Choroid plexus epithelial cell (primary cell): Measurements from ENCODE around the gene CYP3A7.
"Not testable (repeated sequence)": the region's sequence is repeated elsewhere in the genome, so short reads cannot be mapped to it uniquely, and the experiment has no call there.

Experiments
- DNase-seq: peaks from one replicate; pipeline ENCODE4 v3.0.0-alpha.2; 2010; ENCODE audit warnings: low read depth
- H3K4me3 ChIP-seq: 2 replicates; pipeline ENCODE4 v1.5.1; 2011; ENCODE audit warnings: low read depth, mild to moderate bottlenecking, control low read depth, low read length, moderate library complexity
- TF ChIP-seq, protein P1 (sequence below): conservative IDR thresholded peaks from 2 replicates; pipeline ENCODE4 v1.5.1; 2011; ENCODE audit warnings: low read depth, mild to moderate bottlenecking, control low read depth, inconsistent platforms, low read length, moderate library complexity

CYP3A7 gene

DNA sequence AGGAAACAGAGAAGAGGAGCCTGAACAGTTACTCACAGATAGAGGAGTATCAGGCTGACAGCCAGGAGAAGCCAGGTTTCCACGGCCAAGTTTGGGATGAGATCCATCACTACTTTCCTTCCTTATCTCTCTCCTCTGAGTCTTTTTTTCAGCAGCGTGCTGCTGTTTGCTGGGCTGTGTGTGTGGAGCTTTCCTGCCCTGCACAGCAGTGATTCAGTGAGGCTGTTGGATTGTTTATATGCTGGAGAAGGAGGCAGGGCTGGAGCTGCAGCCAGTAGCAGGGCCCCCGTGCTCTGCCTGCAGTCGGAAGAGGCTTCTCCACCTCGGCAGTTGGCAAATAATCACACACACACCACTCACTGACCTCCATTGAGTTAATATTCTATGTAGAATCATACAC, at the start of gene CYP3A7:
CYP3A7 (minus strand) TSS at position 210 of the 400 bp plus-strand sequence; CDS start at position 107, 103 bp downstream.
- DNase-seq: no peak
- TF ChIP-seq, protein P1, sequence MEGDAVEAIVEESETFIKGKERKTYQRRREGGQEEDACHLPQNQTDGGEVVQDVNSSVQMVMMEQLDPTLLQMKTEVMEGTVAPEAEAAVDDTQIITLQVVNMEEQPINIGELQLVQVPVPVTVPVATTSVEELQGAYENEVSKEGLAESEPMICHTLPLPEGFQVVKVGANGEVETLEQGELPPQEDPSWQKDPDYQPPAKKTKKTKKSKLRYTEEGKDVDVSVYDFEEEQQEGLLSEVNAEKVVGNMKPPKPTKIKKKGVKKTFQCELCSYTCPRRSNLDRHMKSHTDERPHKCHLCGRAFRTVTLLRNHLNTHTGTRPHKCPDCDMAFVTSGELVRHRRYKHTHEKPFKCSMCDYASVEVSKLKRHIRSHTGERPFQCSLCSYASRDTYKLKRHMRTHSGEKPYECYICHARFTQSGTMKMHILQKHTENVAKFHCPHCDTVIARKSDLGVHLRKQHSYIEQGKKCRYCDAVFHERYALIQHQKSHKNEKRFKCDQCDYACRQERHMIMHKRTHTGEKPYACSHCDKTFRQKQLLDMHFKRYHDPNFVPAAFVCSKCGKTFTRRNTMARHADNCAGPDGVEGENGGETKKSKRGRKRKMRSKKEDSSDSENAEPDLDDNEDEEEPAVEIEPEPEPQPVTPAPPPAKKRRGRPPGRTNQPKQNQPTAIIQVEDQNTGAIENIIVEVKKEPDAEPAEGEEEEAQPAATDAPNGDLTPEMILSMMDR: no peak
- H3K4me3 ChIP-seq: no peak within 1 kb of the TSS

DNA sequence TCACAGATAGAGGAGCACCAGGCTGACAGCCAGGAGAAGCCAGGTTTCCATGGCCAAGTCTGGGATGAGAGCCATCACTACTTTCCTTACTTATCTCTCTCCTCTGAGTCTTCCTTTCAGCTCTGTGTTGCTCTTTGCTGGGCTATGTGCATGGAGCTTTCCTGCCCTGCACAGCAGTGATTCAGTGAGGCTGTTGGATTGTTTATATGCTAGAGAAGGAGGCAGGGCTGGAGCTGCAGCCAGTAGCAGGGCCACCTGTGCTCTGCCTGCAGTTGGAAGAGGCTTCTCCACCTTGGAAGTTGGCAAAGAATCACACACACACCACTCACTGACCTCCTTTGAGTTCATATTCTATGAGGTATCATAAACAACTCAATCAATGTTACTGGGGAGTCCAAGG, 49.0 kb upstream of the CYP3A7 start, which contains the start of gene CYP3A4:
CYP3A4 (minus strand) TSS at position 178 of the 400 bp plus-strand sequence; CDS start at position 75, 103 bp downstream.
- TF ChIP-seq, protein P1: no peak
- no peak for DNase-seq
- no peak within 1 kb of the TSS for H3K4me3 ChIP-seq

DNA sequence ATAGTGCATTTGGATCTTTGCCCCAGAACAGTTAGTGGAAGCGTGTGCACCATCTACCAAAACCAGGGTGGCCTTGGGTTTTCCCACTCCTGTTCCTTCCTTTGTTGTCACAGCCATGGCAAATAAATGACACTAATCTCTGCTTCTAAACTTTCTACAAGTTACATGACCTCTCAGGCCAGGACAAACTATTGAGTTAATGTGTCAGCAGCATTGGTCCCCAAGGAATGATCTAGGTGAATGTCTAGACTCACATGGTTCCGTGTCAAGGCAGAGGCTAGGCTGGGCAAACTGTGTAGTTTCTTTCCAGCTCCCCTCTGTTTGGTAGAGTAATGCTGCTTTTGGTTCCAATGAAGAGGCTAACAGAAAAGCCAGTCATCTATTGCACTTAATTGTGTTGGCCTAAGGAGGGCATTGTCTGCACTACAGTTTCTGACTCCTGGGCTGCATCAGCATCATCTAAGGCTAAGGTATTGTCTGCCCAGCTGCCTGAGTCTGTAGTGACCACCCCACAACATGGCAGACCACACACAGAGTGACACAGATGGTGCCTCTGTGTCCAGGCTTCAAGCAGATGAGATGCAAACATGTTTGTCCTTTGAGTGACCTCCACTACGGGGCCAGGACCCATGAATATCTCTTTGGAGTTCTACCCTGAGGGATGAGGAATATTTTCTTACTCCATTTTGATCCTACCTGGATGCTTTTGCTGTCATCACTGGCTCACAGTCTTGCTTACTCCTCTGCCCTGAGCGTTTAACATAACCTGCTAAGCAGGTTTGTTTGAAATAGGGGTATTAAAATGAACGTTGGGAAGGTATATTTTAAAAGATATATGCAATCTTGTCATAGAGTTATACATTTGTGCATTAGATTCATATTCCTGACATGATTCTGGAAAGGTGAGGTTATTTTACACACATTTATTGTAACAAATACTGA, 47.3 kb upstream of the CYP3A7 start:
- TF ChIP-seq, protein P1: no peak
- no peak overlapping the region for H3K4me3 ChIP-seq
- DNase-seq: no peak

DNA sequence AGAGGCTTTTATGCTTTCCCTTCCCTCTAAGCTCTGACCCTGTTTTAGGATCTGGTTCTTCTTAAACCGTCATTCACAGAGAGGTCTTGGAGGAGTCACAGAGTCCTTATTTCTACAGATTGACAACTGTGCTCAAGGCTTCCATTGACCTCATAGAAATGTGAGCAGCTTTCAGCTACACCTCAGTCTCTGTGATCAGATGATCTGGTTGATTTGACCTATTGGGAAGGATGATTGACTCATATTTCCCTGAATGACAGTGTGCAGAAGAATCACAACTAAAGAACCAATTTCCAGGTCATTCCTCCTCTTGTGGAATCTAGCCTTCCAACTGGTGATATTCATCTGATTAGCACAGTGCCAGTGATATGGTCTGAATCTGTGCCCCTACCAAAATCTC, 45.6 kb upstream of the CYP3A7 start:
- no peak overlapping the region for H3K4me3 ChIP-seq
- TF ChIP-seq, protein P1: no peak
- no peak for DNase-seq

DNA sequence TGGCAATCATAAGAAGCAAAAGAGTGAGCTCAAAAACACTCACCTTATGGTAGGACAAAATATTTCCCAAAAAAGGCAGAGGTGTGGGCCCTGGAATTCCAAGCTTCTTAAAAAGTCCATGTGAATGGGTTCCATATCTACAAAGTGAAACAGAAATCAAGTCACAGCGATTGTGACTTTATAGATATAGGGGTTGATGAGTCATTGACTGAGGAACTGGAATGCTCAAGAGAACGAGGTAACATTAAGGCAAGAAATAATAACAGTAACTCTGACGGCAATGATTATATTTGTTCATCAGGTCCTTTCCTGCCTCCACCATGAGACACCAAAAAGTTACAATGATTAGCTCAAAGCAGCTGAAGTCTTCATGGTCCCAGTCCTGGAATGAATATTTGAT, 45.0 kb upstream of the CYP3A7 start:
- no peak overlapping the region for H3K4me3 ChIP-seq
- DNase-seq: no peak
- TF ChIP-seq, protein P1: no peak

DNA sequence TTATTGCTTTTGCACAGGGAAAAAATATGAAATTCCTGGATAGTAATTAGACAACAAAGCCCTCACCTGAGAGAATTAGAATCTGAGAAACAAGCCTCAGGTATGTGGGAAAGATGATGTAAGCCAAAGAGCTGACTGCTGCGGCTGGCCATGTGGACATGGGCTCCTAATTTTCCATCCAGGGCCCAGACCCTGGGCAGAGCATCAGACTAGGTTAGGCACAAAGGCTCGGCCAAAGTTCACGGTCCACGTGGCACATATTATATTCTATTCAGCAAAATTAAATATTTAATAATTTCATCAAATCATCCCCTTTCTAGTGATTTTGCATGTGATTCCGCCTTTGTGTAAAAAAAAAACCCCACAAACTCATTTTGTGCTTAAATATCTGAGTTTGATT, 43.9 kb upstream of the CYP3A7 start:
- no peak for DNase-seq
- TF ChIP-seq, protein P1: no peak
- no peak overlapping the region for H3K4me3 ChIP-seq

DNA sequence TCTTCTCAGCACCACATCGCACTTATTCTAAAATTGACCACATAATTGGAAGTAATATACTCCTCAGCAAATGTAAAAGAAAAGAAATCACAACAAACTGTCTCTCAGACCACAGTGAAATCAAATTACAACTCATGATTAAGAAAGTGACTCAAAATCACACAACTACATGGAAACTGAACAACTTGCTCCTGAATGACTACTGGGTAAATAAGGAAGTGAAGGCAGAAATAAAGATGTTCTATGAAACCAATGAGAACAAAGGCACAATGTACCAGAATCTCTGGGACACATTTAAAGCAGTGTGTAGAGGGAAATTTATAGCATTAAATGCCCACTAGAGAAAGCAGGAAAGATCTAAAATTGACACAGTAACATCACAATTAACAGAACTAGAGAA, 38.4 kb upstream of the CYP3A7 start:
- DNase-seq, H3K4me3 ChIP-seq: not testable (repeated sequence)
